HG02840 (cell line): Measurements from ENCODE around the gene TSR3.
"Not testable (repeated sequence)": the region's sequence is repeated elsewhere in the genome, so short reads cannot be mapped to it uniquely, and the experiment has no call there.

Experiments used
- ATAC-seq: cut with Tn5 transposase; IDR thresholded peaks from one replicate; pipeline ENCODE4 v1.9.1; 2021; ENCODE audit warnings: mild to moderate bottlenecking, moderate library complexity, moderate number of reproducible peaks; ENCODE audit not compliant: unreplicated experiment, low FRiP score

TSR3 gene

GRCh38 chr16:1340730-1341494, 10.8 kb downstream of the TSR3 start:
- no peak for ATAC-seq

- no peak for ATAC-seq
Observed at GRCh38 chr16:1338855-1339675, 12.6 kb downstream of the TSR3 start.

GRCh38 chr16:1338119-1338730, 13.5 kb downstream of the TSR3 start:
- ATAC-seq, result no peak

- ATAC-seq, result no peak
Observed at GRCh38 chr16:1337486-1337885, 14.2 kb downstream of the TSR3 start.

GRCh38 chr16:1336619-1337018, 15.1 kb downstream of the TSR3 start:
- ATAC-seq, result no peak

- ATAC-seq, result no peak
Observed at GRCh38 chr16:1335996-1336395, 15.7 kb downstream of the TSR3 start.

- no peak for ATAC-seq
Observed at GRCh38 chr16:1335211-1335971, 16.3 kb downstream of the TSR3 start.

GRCh38 chr16:1334739-1335138, 16.9 kb downstream of the TSR3 start:
- ATAC-seq, result no peak

- ATAC-seq, result no peak
Observed at GRCh38 chr16:1333854-1334700, 17.6 kb downstream of the TSR3 start.

- no peak for ATAC-seq
Observed at GRCh38 chr16:1333149-1333812, 18.4 kb downstream of the TSR3 start, which contains the start of gene BAIAP3. Gene BAIAP3, plus strand, starts transcription at chr16:1333645. Its CDS starts 4,905 bp downstream, at chr16:1338550.

- ATAC-seq, result no peak
Observed at GRCh38 chr16:1332618-1333148, 19.0 kb downstream of the TSR3 start.

- no peak for ATAC-seq
Observed at GRCh38 chr16:1331712-1332617, 19.7 kb downstream of the TSR3 start.

GRCh38 chr16:1330931-1331711, 20.6 kb downstream of the TSR3 start:
- no peak for ATAC-seq

- ATAC-seq, result no peak
Observed at GRCh38 chr16:1330260-1330914, 21.3 kb downstream of the TSR3 start.

GRCh38 chr16:1328961-1329360, 22.7 kb downstream of the TSR3 start:
- not testable (repeated sequence) for ATAC-seq

- ATAC-seq, result not testable (repeated sequence)
Observed at GRCh38 chr16:1328136-1328535, 23.5 kb downstream of the TSR3 start.

- ATAC-seq, result no peak
Observed at GRCh38 chr16:1327619-1327947, 24.1 kb downstream of the TSR3 start.
